MM.1S (cell line): Measurements from ENCODE around the gene OR5AU1.

ENCODE experiments used
- DNase-seq: peaks from one replicate; pipeline ENCODE4 v3.0.0-alpha.2; 2015
- H2AFZ ChIP-seq: fragments of 300-600 bp; sonication (generic); 2 replicates; pipeline ENCODE4 v1.6.0; 2016; ENCODE audit warnings: antibody characterized with exemption, low read length
- H3F3A ChIP-seq: fragments of 300-600 bp; sonication (generic); 2 replicates; pipeline ENCODE4 v1.6.1; 2016; ENCODE audit warnings: mild to moderate bottlenecking, antibody characterized with exemption, low read length, moderate library complexity, mixed read lengths; ENCODE audit not compliant: insufficient read depth
- H3K27ac ChIP-seq: fragments of 300-600 bp; sonication (generic); 2 replicates; pipeline ENCODE4 v1.5.1; 2016; ENCODE audit warnings: mild to moderate bottlenecking, low read length
- H3K27me3 ChIP-seq: fragments of 300-600 bp; sonication (generic); replicated peaks from 2 replicates; pipeline ENCODE4 v1.6.0; 2016; ENCODE audit warnings: low read length; ENCODE audit not compliant: insufficient read depth
- H3K36me3 ChIP-seq: fragments of 300-600 bp; sonication (generic); replicated peaks from 2 replicates; pipeline ENCODE4 v1.6.1; 2016; ENCODE audit warnings: mild to moderate bottlenecking, low read length, mixed read lengths; ENCODE audit not compliant: insufficient read depth
- H3K4me1 ChIP-seq: fragments of 300-600 bp; sonication (generic); 2 replicates; pipeline ENCODE4 v1.6.1; 2016; ENCODE audit warnings: low read length, mixed read lengths
- H3K4me2 ChIP-seq: fragments of 300-600 bp; sonication (generic); 2 replicates; pipeline ENCODE4 v1.6.0; 2016; ENCODE audit warnings: low read depth, low read length
- H3K4me3 ChIP-seq: fragments of 300-600 bp; sonication (generic); 2 replicates; pipeline ENCODE4 v1.5.1; 2016; ENCODE audit warnings: low read length, mixed read lengths
- H3K79me2 ChIP-seq: fragments of 300-600 bp; sonication (generic); 2 replicates; pipeline ENCODE4 v1.6.1; 2016; ENCODE audit warnings: mixed run types, low read length, mixed read lengths
- H3K9ac ChIP-seq: fragments of 300-600 bp; sonication (generic); 2 replicates; pipeline ENCODE4 v1.6.1; 2016; ENCODE audit warnings: low read length, mixed read lengths
- H3K9me2 ChIP-seq: fragments of 300-600 bp; sonication (generic); replicated peaks from 2 replicates; pipeline ENCODE4 v1.6.1; 2016; ENCODE audit warnings: mild to moderate bottlenecking, low read length, mixed read lengths; ENCODE audit not compliant: insufficient read depth
- H3K9me3 ChIP-seq: fragments of 300-600 bp; sonication (generic); replicated peaks from 2 replicates; pipeline ENCODE4 v1.6.1; 2016; ENCODE audit warnings: mild to moderate bottlenecking, low read length, mixed read lengths; ENCODE audit not compliant: insufficient read depth
- H4K20me1 ChIP-seq: fragments of 300-600 bp; sonication (generic); 2 replicates; pipeline ENCODE4 v1.6.1; 2016; ENCODE audit warnings: mild to moderate bottlenecking, low read length, moderate library complexity, mixed read lengths; ENCODE audit not compliant: insufficient read depth
- EZH2 ChIP-seq: fragments of 300-600 bp; sonication (generic); optimal IDR thresholded peaks from 2 replicates; pipeline ENCODE3; 2017; ENCODE audit warnings: low read depth, mild to moderate bottlenecking, antibody characterized with exemption, low read length, mixed read lengths
- EZH2phosphoT487 ChIP-seq: fragments of 300-600 bp; sonication (generic); IDR thresholded peaks from 2 replicates; pipeline ENCODE4 v1.6.1; 2018; ENCODE audit warnings: antibody characterized with exemption, low read length
- TF ChIP-seq, protein P1 (sequence below): fragments of 300-600 bp; sonication (generic); IDR thresholded peaks from 2 replicates; pipeline ENCODE4 v1.5.1; 2016; ENCODE audit warnings: antibody characterized with exemption, low read length, mixed read lengths

OR5AU1 gene

DNA sequence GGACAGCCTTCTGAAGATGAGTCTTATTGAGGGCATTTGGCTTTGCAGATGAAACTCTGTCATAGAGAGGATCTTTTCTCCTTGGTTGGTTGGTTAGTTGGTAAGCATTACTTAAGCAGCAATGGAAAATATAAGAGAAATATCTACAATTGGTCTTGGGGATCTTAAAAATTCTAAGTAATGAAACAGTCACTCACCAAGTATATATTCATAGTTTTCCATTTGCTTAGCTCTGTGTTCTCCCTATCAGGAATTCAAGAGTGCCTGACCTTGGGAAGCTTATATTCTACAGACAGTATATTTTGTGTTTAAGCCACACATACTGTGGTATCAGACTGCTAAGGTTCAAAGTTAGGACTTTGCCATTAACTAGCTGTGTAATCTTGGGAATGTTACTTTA, at the start of gene OR5AU1:
Gene OR5AU1, minus strand, starts transcription at position 101 of the 400 bp plus-strand sequence. CDS start 191 bp downstream, outside the sequence.
- Histone ChIP-seq H3K9ac (no peak within 1 kb of the TSS), H3K27ac (no peak within 1 kb of the TSS), H2AFZ (no peak within 1 kb of the TSS), H4K20me1 (no peaks in the 10 kb centered on the region), H3K9me3 (no peaks in the 10 kb centered on the region), H3K4me3 (no peak within 1 kb of the TSS), H3K27me3 (no peaks in the 10 kb centered on the region), H3F3A (no peaks in the 10 kb centered on the region), H3K9me2 (no peaks in the 10 kb centered on the region), H3K36me3 (no peaks in the 10 kb centered on the region), H3K79me2 (no peaks in the 10 kb centered on the region), H3K4me2 (no peak within 1 kb of the TSS), H3K4me1 (no peaks in the 10 kb centered on the region)
- no peak for DNase-seq
- TF ChIP-seq, protein P1, sequence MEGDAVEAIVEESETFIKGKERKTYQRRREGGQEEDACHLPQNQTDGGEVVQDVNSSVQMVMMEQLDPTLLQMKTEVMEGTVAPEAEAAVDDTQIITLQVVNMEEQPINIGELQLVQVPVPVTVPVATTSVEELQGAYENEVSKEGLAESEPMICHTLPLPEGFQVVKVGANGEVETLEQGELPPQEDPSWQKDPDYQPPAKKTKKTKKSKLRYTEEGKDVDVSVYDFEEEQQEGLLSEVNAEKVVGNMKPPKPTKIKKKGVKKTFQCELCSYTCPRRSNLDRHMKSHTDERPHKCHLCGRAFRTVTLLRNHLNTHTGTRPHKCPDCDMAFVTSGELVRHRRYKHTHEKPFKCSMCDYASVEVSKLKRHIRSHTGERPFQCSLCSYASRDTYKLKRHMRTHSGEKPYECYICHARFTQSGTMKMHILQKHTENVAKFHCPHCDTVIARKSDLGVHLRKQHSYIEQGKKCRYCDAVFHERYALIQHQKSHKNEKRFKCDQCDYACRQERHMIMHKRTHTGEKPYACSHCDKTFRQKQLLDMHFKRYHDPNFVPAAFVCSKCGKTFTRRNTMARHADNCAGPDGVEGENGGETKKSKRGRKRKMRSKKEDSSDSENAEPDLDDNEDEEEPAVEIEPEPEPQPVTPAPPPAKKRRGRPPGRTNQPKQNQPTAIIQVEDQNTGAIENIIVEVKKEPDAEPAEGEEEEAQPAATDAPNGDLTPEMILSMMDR, result no peak
- TF ChIP-seq EZH2, result no peak
- no peak for TF ChIP-seq EZH2phosphoT487

DNA sequence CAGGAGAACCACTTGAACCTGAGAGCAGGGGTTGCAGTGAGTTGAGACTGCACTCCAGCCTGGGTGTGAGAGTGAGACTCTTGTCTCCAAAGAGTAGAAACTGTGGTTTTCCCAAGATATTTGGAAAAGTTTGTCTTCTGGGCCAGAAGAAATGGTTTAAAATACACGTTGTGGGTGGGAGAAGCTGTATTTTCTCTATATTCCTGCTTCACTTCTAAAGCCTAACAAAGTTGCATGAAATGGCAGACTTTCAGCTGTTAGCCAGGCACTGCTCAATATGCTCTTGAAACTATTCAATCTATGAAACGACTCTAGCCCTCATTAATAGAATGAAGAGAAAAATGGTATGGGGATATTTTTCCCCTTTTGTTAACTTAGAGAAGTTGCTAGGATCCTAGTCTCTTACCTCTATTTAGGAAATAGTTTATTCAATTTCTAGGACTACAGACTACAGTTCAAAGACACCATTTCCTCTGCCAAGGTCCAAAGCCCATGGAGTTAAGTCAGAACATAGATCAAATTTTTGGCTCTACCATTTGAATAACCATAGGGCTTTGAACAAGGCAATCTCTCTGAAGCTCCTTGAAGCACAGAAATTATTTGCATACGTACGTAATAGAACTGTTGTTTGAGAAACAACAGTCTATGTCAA, 49.3 kb upstream of the OR5AU1 start:
- Histone ChIP-seq H3K27me3 (no peaks in the 10 kb centered on the region), H2AFZ (no peak overlapping the region), H4K20me1 (0 out of 2 replicates have a peak, but pooled peaks cover 3% of the 10 kb centered on the region), H3K79me2 (0 out of 2 replicates have a peak, but pooled peaks cover 4% of the 10 kb centered on the region), H3K4me1 (no peaks in the 10 kb centered on the region), H3K9ac (no peak overlapping the region), H3K9me2 (no peaks in the 10 kb centered on the region), H3K27ac (no peak overlapping the region), H3K4me2 (no peak overlapping the region), H3K36me3 (peaks cover 4% of the 10 kb centered on the region), H3K9me3 (no peaks in the 10 kb centered on the region), H3K4me3 (no peak overlapping the region), H3F3A (peaks cover 17% of the 10 kb centered on the region)
- TF ChIP-seq, protein P1, result no peak
- no peak for TF ChIP-seq EZH2phosphoT487
- no peak for TF ChIP-seq EZH2
- DNase-seq, result no peak

DNA sequence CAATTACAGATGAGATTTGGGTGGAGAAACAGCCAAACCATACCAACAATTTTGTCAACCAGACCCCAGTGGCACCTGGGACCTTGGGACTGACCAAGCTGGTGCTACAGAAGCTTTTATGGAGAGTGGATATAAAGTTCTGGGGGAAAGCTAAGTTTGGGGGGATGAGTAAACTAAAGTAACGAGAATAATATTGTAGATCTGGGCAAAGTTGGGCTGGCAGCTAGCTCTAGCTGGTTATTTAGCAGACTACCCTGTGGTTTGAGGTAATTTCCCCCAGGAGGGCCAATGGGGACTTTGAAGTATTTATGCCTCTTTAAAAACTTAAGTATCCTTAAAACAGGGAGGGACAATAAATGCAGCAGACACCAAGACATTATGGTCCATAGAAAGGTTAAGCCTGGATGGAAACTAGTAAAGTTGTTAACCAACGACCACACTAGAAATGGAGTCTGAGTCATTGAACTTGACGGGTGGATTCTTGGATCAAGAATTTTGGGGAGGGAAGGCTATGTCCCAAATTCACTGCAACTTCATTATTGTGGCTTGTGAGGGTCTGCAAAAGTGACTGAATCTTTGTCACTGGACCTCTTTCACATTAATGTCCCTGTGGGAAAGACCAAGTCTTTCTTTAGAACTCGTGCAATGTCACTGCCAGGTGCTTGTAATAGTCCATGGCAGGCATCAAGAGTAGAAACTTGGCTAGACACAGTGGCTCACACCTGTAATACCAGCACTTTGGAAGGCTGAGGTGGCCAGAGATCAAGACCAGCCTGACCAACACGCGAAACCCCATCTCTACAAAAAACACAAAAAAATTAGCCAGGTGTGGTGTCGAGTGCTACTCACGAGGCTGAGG, 48.5 kb upstream of the OR5AU1 start:
- DNase-seq, result no peak
- H3K27ac ChIP-seq, result no peak overlapping the region
- no peak overlapping the region for H3K9ac ChIP-seq
- no peaks in the 10 kb centered on the region for H3K4me1 ChIP-seq
- H3K27me3 ChIP-seq, result no peaks in the 10 kb centered on the region
- no peaks in the 10 kb centered on the region for H3K9me3 ChIP-seq
- H3K79me2 ChIP-seq, result 0 out of 2 replicates have a peak, but pooled peaks cover under 1% of the 10 kb centered on the region
- TF ChIP-seq, protein P1, result no peak
- no peak for TF ChIP-seq EZH2phosphoT487
- TF ChIP-seq EZH2, result no peak
- no peaks in the 10 kb centered on the region for H3K9me2 ChIP-seq
- no peak overlapping the region for H3K4me3 ChIP-seq
- peaks cover 17% of the 10 kb centered on the region for H3F3A ChIP-seq
- H3K4me2 ChIP-seq, result no peak overlapping the region
- H4K20me1 ChIP-seq, result 0 out of 2 replicates have a peak, but pooled peaks cover 3% of the 10 kb centered on the region
- no peak overlapping the region for H2AFZ ChIP-seq
- peaks cover 4% of the 10 kb centered on the region; the same call in 1 of the 2 replicates for H3K36me3 ChIP-seq
